Testis (tissue), 2 donors: ENCODE measurements around the gene GSKIP.

Experiments used
- CTCF ChIP-seq, 3 experiments: fragments of 450-650 bp in 2 of 3; fragments of 200-600 bp in 1 of 3; sonication (generic) in 1 of 3; IDR thresholded peaks; one replicate each; pipeline ENCODE4 v1.5.1; 2016 to 2019; ENCODE audit warnings: antibody characterized with exemption in 3 of 3, mild to moderate bottlenecking in 2 of 3, moderate library complexity in 1 of 3
- POLR2A ChIP-seq: fragments of 450-650 bp; IDR thresholded peaks from one replicate; pipeline ENCODE4 v1.6.1; 2017; ENCODE audit warnings: antibody characterized with exemption, mild to moderate bottlenecking, moderate library complexity

GRCh38 chr14:96408608-96409007 lies 45.3 kb downstream of the GSKIP start:
- no peak for TF ChIP-seq CTCF (IDR thresholded peaks at IDR 0.05)
- TF ChIP-seq POLR2A = no peak
